SK-N-DZ (cell line): Measurements from ENCODE around the gene ARHGEF26.

Experiments used
- DNase-seq: peaks from one replicate; pipeline ENCODE4 v3.0.0-alpha.2; 2015; ENCODE audit warnings: low spot score

The ARHGEF26 gene

GRCh38 chr3:154195620-154196356, 74.6 kb downstream of the ARHGEF26 start:
- no peak for DNase-seq

- DNase-seq, result no peak
Observed at GRCh38 chr3:154197751-154198150, 76.6 kb downstream of the ARHGEF26 start.

GRCh38 chr3:154209499-154209898, 88.3 kb downstream of the ARHGEF26 start:
- DNase-seq, result no peak

GRCh38 chr3:154210986-154211385, 89.8 kb downstream of the ARHGEF26 start:
- no peak for DNase-seq

- DNase-seq, result no peak
Observed at GRCh38 chr3:154214306-154214705, 93.1 kb downstream of the ARHGEF26 start.

GRCh38 chr3:154217671-154218070, 96.5 kb downstream of the ARHGEF26 start:
- DNase-seq, result no peak

- DNase-seq, result no peak
Observed at GRCh38 chr3:154218728-154219127, 97.5 kb downstream of the ARHGEF26 start.

- DNase-seq, result no peak
Observed at GRCh38 chr3:154220462-154220861, 99.3 kb downstream of the ARHGEF26 start.

- DNase-seq, result no peak
Observed at GRCh38 chr3:154223519-154223918, 102.3 kb downstream of the ARHGEF26 start.

GRCh38 chr3:154224366-154224765, 103.2 kb downstream of the ARHGEF26 start:
- no peak for DNase-seq

GRCh38 chr3:154224866-154225265, 103.7 kb downstream of the ARHGEF26 start:
- no peak for DNase-seq

GRCh38 chr3:154225536-154225935, 104.3 kb downstream of the ARHGEF26 start:
- DNase-seq, result no peak

- no peak for DNase-seq
Observed at GRCh38 chr3:154227531-154227930, 106.3 kb downstream of the ARHGEF26 start.

GRCh38 chr3:154228561-154229216, 107.5 kb downstream of the ARHGEF26 start:
- no peak for DNase-seq

GRCh38 chr3:154229217-154229590, 108.0 kb downstream of the ARHGEF26 start:
- no peak for DNase-seq

- no peak for DNase-seq
Observed at GRCh38 chr3:154235330-154235729, 114.1 kb downstream of the ARHGEF26 start.

GRCh38 chr3:154236331-154236730, 115.1 kb downstream of the ARHGEF26 start:
- no peak for DNase-seq

- no peak for DNase-seq
Observed at GRCh38 chr3:154240235-154240634, 119.0 kb downstream of the ARHGEF26 start.

- DNase-seq, result no peak
Observed at GRCh38 chr3:154241496-154241895, 120.3 kb downstream of the ARHGEF26 start.

GRCh38 chr3:154242766-154243165, 121.6 kb downstream of the ARHGEF26 start:
- no peak for DNase-seq

- DNase-seq, result no peak
Observed at GRCh38 chr3:154243353-154243752, 122.2 kb downstream of the ARHGEF26 start.

GRCh38 chr3:154244644-154245043, 123.5 kb downstream of the ARHGEF26 start:
- DNase-seq, result no peak

- no peak for DNase-seq
Observed at GRCh38 chr3:154247806-154248415, 126.7 kb downstream of the ARHGEF26 start.
